ENCODE results near the gene MGAT3.

- TF ChIP-seq CTCF (IDR thresholded peaks at IDR 0.05) = no peak
- no peak for TF ChIP-seq ELF1 (IDR thresholded peaks at IDR 0.05)
Measured at GRCh38 chr22:39443398-39443797, 13.4 kb upstream of the MGAT3 start.

Measured in SK-N-SH (cell line).